H1 (cell line): Measurements from ENCODE around the gene RASEF. TPM values are rescaled to one million over a fixed set of nuclear protein-coding genes. Genes with fewer than 3 reads are reported as not detected.

Experiments
- BACH1 ChIP-seq: IDR thresholded peaks from 2 replicates; pipeline ENCODE4 v1.6.1; 2012; ENCODE audit warnings: low read length, improper control_type of control experiment
- HDAC6 ChIP-seq: IDR thresholded peaks from one replicate; pipeline ENCODE4 v1.7.1; 2012; ENCODE audit warnings: low read depth, mild to moderate bottlenecking, inconsistent platforms, low read length, moderate library complexity
- MAFK ChIP-seq: IDR thresholded peaks from 2 replicates; pipeline ENCODE4 v1.6.1; 2012; ENCODE audit warnings: low read depth, mild to moderate bottlenecking, improper control_type of control experiment, low read length
- TBP ChIP-seq: IDR thresholded peaks from 2 replicates; pipeline ENCODE4 v1.6.1; 2011; ENCODE audit warnings: low read depth, low read length, improper control_type of control experiment
- TCF12 ChIP-seq: IDR thresholded peaks from 2 replicates; pipeline ENCODE4 v1.6.1; 2011; ENCODE audit warnings: low read depth, mild to moderate bottlenecking, low read length
- polyA plus RNA-seq, 7 experiments: library from polyadenylated mRNA; depleted of rRNA in 3 of 7; stranded (reverse) in 5 of 7; unstranded in 2 of 7; fragments of >200 nt in 5 of 7; fragments of 200-250 nt in 2 of 7; gene quantifications; 1 replicate in 5 of 7; 2 replicates in 1 of 7; 4 replicates in 1 of 7; pipeline versions ENCODE4 v1.2.1 to v1.2.3, GENCODE V29; 2011 to 2013; ENCODE audit warnings: missing spikeins in 2 of 7, mixed read lengths in 2 of 7
- total RNA-seq: library from RNA; stranded (reverse); fragmentation: NEBNext Ultra II Directional; extraction: Animal tissue kit (Norgen Biotek cat#: 25700); gene quantifications from 2 replicates; pipeline ENCODE4 v1.2.1, GENCODE V29; 2021

Gene RASEF
- total and polyA plus RNA-seq, 2 of the 8 experiments (the other 6 are each of a cell fraction or from before 2014, with no cell fraction given), result 1.1 to 4.6 TPM

- no peak for TF ChIP-seq TCF12
- TF ChIP-seq MAFK, result no peak
- no peak for TF ChIP-seq TBP
- TF ChIP-seq HDAC6, result no peak
- TF ChIP-seq BACH1, result no peak
- TF ChIP-seq, all 59 proteins: peak for 0
Observed at GRCh38 chr9:83070261-83070660, 7.3 kb upstream of the RASEF start (continued).
